HepG2 (cell line): ENCODE measurements around the gene INHBC. TPM values are rescaled to one million over a fixed set of nuclear protein-coding genes. Genes with fewer than 3 reads are reported as not detected.

Source experiments
- AGO2 ChIP-seq: fragments of 200-400 bp; formaldehyde crosslinking; optimal IDR thresholded peaks from 2 replicates; pipeline ENCODE3; 2017; ENCODE audit warnings: mild to moderate bottlenecking, low read depth, low read length, moderate library complexity
- ARID2 ChIP-seq: sonication (generic); formaldehyde crosslinking; IDR thresholded peaks from 2 replicates; pipeline ENCODE4 v1.8.1; 2022; ENCODE audit warnings: mild to moderate bottlenecking, missing genetic modification reagents, borderline replicate concordance
- GTF2F1 ChIP-seq: fragments of 150-350 bp; IDR thresholded peaks from 2 replicates; pipeline ENCODE4 v1.6.1; 2014; ENCODE audit warnings: low read length
- LCORL ChIP-seq, 2 experiments: fragments of 450-650 bp in 1 of 2; sonication (generic) in 1 of 2; formaldehyde crosslinking in 1 of 2; IDR thresholded peaks; 2 replicates each; pipeline versions ENCODE4 v1.5.0 to v1.6.1; 2017 to 2020; ENCODE audit warnings: antibody characterized with exemption in 1 of 2, missing genetic modification reagents in 1 of 2
- MEIS1 ChIP-seq: sonication (generic); formaldehyde crosslinking; IDR thresholded peaks from 2 replicates; pipeline ENCODE4 v1.9.0; 2021; ENCODE audit warnings: mild to moderate bottlenecking, missing genetic modification reagents, moderate library complexity, borderline replicate concordance
- MTA1 ChIP-seq: sonication (generic); formaldehyde crosslinking; IDR thresholded peaks from 2 replicates; pipeline ENCODE4 v1.4.0; 2020; ENCODE audit warnings: missing genetic modification reagents, mild to moderate bottlenecking, borderline replicate concordance
- RBM39 ChIP-seq: fragments of 200-400 bp; formaldehyde crosslinking; IDR thresholded peaks from one replicate; pipeline ENCODE4 v1.6.1; 2018; ENCODE audit warnings: antibody characterized with exemption, mild to moderate bottlenecking, low read depth, low read length; ENCODE audit not compliant: poor library complexity, severe bottlenecking
- REXO4 ChIP-seq: sonication (generic); formaldehyde crosslinking; IDR thresholded peaks from 2 replicates; pipeline ENCODE4 v1.8.0; 2022; ENCODE audit warnings: missing genetic modification reagents, mild to moderate bottlenecking, borderline replicate concordance
- SIX1 ChIP-seq: sonication (generic); formaldehyde crosslinking; IDR thresholded peaks from 2 replicates; pipeline ENCODE4 v1.4.0; 2020; ENCODE audit warnings: missing genetic modification reagents, borderline replicate concordance
- SRY ChIP-seq: sonication (generic); formaldehyde crosslinking; IDR thresholded peaks from 2 replicates; pipeline ENCODE4 v1.8.0; 2022; ENCODE audit warnings: mild to moderate bottlenecking, missing genetic modification reagents
- TEAD3 ChIP-seq: optimal IDR thresholded peaks from 2 replicates; pipeline ENCODE3; 2016; ENCODE audit warnings: borderline replicate concordance
- TOE1 ChIP-seq: sonication (generic); formaldehyde crosslinking; IDR thresholded peaks from 2 replicates; pipeline ENCODE4 v1.4.0; 2020; ENCODE audit warnings: mild to moderate bottlenecking, missing genetic modification reagents
- ZMYM2 ChIP-seq: sonication (generic); formaldehyde crosslinking; IDR thresholded peaks from 2 replicates; pipeline ENCODE4 v1.8.0; 2022; ENCODE audit warnings: mild to moderate bottlenecking, missing genetic modification reagents
- ZNF382 ChIP-seq: sonication (generic); formaldehyde crosslinking; IDR thresholded peaks from 2 replicates; pipeline ENCODE4 v1.5.0; 2020; ENCODE audit warnings: missing genetic modification reagents, mild to moderate bottlenecking, borderline replicate concordance
- ZNF766 ChIP-seq: sonication (generic); formaldehyde crosslinking; IDR thresholded peaks from 2 replicates; pipeline ENCODE4 v1.5.0; 2020; ENCODE audit warnings: missing genetic modification reagents, borderline replicate concordance
- ZSCAN21 ChIP-seq: sonication (generic); formaldehyde crosslinking; IDR thresholded peaks from 2 replicates; pipeline ENCODE4 v1.8.0; 2022; ENCODE audit warnings: mild to moderate bottlenecking, missing genetic modification reagents, moderate library complexity, borderline replicate concordance
- polyA plus RNA-seq, 8 experiments: library from polyadenylated mRNA; depleted of rRNA in 3 of 8; stranded (reverse) in 7 of 8; unstranded in 1 of 8; fragments of >200 nt; fragmentation: Illumina TruSeq in 4 of 8; extraction: Trizol in 4 of 8; gene quantifications; 2 replicates each; pipeline versions ENCODE4 v1.2.1 to v1.2.3, GENCODE V29; 2011 to 2016; ENCODE audit warnings: low read depth in 4 of 8, missing spikeins in 1 of 8, mixed read lengths in 1 of 8; ENCODE audit not compliant: insufficient read depth in 1 of 8
- total RNA-seq, 5 experiments: library from RNA; depleted of rRNA; stranded (reverse); fragments of >200 nt; fragmentation: Illumina TruSeq; extraction: Trizol; gene quantifications; 2 replicates each; pipeline ENCODE4 v1.2.3, GENCODE V29; 2016; ENCODE audit warnings: low read depth in 1 of 5
- TF ChIP-seq, protein P1 (sequence below): sonication (generic); formaldehyde crosslinking; IDR thresholded peaks from 2 replicates; pipeline ENCODE4 v1.8.0; 2022; ENCODE audit warnings: mild to moderate bottlenecking, missing genetic modification reagents
- TF ChIP-seq, protein P2 (sequence below): sonication (generic); formaldehyde crosslinking; IDR thresholded peaks from 2 replicates; pipeline ENCODE4 v1.8.1; 2023; ENCODE audit warnings: mild to moderate bottlenecking, missing genetic modification reagents
- TF ChIP-seq, protein P3 (sequence below): sonication (generic); formaldehyde crosslinking; IDR thresholded peaks from 2 replicates; pipeline ENCODE4 v1.5.1; 2020; ENCODE audit warnings: missing genetic modification reagents, mild to moderate bottlenecking, borderline replicate concordance
- TF ChIP-seq, protein P4 (sequence below): sonication (generic); formaldehyde crosslinking; IDR thresholded peaks from 2 replicates; pipeline ENCODE4 v1.5.0; 2020; ENCODE audit warnings: missing genetic modification reagents
- TF ChIP-seq, protein P5 (sequence below): sonication (generic); formaldehyde crosslinking; IDR thresholded peaks from 2 replicates; pipeline ENCODE4 v1.9.0; 2022; ENCODE audit warnings: missing genetic modification reagents, mild to moderate bottlenecking, borderline replicate concordance
- TF ChIP-seq, protein P6 (sequence below): sonication (generic); formaldehyde crosslinking; IDR thresholded peaks from 2 replicates; pipeline ENCODE4 v1.5.0; 2020; ENCODE audit warnings: missing genetic modification reagents, mild to moderate bottlenecking, borderline replicate concordance

The INHBC gene
- total and polyA plus RNA-seq, 2 of the 13 experiments (the other 11 are each of a cell fraction or from before 2014, with no cell fraction given) = 1.8 to 13.8 TPM

DNA sequence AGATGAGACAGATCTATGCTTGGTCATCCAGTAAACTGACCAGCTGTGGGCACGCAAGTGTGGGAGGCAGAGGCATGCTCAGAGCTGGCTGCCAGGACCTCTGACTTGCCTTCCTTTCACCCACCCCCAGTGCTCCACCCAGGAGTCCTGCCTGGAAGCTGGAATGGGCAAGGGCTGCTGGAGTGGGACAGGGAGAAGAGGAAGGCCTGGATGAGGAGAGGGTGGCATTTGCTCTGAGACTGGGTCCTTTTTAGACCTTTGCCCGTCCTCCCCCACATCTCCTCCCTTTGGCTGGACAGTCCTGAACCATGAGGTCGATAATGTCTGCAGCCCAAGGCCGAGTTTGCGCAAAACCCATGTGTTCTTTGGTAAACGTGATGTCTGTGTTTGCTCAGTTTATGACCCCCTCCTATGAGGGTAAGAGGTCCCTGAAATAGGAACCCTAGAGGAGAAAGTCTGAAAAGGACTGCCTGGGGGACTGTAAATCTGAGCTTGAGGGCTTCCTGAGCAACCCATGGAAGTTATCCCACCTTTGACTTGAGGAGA lies 16.7 kb downstream of the INHBC start (continued):
- TF ChIP-seq, protein P1, sequence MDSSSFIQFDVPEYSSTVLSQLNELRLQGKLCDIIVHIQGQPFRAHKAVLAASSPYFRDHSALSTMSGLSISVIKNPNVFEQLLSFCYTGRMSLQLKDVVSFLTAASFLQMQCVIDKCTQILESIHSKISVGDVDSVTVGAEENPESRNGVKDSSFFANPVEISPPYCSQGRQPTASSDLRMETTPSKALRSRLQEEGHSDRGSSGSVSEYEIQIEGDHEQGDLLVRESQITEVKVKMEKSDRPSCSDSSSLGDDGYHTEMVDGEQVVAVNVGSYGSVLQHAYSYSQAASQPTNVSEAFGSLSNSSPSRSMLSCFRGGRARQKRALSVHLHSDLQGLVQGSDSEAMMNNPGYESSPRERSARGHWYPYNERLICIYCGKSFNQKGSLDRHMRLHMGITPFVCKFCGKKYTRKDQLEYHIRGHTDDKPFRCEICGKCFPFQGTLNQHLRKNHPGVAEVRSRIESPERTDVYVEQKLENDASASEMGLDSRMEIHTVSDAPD (CRISPR knock-in tag) = peak; percentile 91
- TF ChIP-seq RBM39 (no peak), GTF2F1 (no peak), TEAD3 (CRISPR knock-in tag) (peak; percentile 78), TOE1 (CRISPR knock-in tag) (no peak; the same call in 1 of the 2 replicates), ZMYM2 (CRISPR knock-in tag) (peak; percentile 69; the same call in 1 of the 2 replicates), AGO2 (no peak), ARID2 (CRISPR knock-in tag) (0 out of 2 replicates have a peak, but pooled peaks have one; percentile 66), SRY (CRISPR knock-in tag) (peak; percentile 72; the same call in 1 of the 2 replicates), MTA1 (peak; percentile 99), SIX1 (CRISPR knock-in tag) (peak; percentile 90), MEIS1 (peak; percentile 94), REXO4 (no peak), ZNF766 (CRISPR knock-in tag) (no peak), ZNF382 (CRISPR knock-in tag) (no peak), ZSCAN21 (CRISPR knock-in tag) (peak; percentile 90), LCORL (IDR thresholded peaks at IDR 0.05) (no peak), LCORL (CRISPR knock-in tag; IDR thresholded peaks at IDR 0.05) (peak; percentile 100)
- TF ChIP-seq, protein P2, sequence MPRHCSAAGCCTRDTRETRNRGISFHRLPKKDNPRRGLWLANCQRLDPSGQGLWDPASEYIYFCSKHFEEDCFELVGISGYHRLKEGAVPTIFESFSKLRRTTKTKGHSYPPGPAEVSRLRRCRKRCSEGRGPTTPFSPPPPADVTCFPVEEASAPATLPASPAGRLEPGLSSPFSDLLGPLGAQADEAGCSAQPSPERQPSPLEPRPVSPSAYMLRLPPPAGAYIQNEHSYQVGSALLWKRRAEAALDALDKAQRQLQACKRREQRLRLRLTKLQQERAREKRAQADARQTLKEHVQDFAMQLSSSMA (CRISPR knock-in tag) = 0 out of 2 replicates have a peak, but pooled peaks have one; percentile 10
- TF ChIP-seq, protein P3, sequence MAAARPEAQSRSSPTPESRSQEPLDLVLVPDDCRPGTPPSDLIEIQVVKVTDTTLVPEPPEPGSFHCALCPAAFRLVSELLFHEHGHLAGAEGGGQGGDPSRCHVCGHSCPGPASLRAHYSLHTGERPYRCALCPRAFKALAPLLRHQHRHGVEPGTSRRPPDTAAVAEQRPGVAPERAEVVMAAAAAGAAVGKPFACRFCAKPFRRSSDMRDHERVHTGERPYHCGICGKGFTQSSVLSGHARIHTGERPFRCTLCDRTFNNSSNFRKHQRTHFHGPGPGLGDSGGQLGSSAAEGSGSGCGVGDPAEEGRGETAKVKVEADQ = peak; percentile 69; the same call in 1 of the 2 replicates
- TF ChIP-seq, protein P4, sequence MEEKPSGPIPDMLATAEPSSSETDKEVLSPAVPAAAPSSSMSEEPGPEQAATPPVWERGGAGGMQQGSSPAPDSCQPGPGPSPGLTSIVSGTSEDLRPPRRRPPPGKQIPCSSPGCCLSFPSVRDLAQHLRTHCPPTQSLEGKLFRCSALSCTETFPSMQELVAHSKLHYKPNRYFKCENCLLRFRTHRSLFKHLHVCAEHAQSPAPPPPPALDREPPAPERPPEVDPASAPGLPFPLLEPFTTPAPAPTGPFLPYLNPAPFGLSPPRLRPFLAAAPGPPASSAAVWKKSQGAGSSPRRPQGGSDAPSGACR (CRISPR knock-in tag) = peak; percentile 90; the same call in 1 of the 2 replicates
- TF ChIP-seq, protein P5, sequence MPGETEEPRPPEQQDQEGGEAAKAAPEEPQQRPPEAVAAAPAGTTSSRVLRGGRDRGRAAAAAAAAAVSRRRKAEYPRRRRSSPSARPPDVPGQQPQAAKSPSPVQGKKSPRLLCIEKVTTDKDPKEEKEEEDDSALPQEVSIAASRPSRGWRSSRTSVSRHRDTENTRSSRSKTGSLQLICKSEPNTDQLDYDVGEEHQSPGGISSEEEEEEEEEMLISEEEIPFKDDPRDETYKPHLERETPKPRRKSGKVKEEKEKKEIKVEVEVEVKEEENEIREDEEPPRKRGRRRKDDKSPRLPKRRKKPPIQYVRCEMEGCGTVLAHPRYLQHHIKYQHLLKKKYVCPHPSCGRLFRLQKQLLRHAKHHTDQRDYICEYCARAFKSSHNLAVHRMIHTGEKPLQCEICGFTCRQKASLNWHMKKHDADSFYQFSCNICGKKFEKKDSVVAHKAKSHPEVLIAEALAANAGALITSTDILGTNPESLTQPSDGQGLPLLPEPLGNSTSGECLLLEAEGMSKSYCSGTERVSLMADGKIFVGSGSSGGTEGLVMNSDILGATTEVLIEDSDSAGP = peak; percentile 72
- TF ChIP-seq, protein P6, sequence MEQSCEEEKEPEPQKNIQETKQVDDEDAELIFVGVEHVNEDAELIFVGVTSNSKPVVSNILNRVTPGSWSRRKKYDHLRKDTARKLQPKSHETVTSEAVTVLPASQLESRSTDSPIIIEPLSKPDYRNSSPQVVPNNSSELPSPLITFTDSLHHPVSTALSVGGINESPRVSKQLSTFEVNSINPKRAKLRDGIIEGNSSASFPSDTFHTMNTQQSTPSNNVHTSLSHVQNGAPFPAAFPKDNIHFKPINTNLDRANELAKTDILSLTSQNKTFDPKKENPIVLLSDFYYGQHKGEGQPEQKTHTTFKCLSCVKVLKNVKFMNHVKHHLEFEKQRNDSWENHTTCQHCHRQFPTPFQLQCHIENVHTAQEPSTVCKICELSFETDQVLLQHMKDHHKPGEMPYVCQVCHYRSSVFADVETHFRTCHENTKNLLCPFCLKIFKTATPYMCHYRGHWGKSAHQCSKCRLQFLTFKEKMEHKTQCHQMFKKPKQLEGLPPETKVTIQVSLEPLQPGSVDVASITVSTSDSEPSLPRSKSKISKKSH = peak; percentile 51; the same call in 1 of the 2 replicates
